HL-60/S4 treated with phorbol 12-myristate 13-acetate at 8.2 ng/mL for 4 days and 3 days (cell line): ENCODE measurements around the gene HMGCR.

Source experiments
- in situ Hi-C: fragments of 300-500 bp; cut with MboI; formaldehyde crosslinking; loops from 2 replicates; pipeline ENCODE4 v1.15.0; 2022; ENCODE audit warnings: low sequenced_read_pairs

Gene HMGCR

DNA sequence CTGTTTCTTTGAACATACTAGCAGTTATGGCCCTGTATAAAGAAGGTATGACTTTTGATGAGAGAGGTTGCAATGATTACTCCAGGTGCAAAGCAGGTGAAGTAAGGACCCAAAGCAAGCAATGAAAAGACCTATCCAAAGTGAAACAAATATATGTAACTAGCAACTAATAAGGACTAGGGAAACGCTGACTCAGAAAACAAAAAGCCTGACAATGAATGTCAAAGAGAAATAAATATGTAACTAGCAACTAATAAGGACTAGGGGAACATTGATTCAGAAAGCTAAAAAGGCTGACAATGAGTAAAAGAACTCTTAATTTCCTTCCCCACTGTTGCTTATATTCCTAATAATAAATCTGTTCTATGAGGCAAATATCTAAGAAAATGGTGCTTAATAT lies 43.1 kb downstream of the HMGCR start:
- in situ Hi-C loops, result no loop called here

GRCh38 chr5:75381456-75381855 lies 44.4 kb downstream of the HMGCR start:
- in situ Hi-C loops, result no loop called here

DNA sequence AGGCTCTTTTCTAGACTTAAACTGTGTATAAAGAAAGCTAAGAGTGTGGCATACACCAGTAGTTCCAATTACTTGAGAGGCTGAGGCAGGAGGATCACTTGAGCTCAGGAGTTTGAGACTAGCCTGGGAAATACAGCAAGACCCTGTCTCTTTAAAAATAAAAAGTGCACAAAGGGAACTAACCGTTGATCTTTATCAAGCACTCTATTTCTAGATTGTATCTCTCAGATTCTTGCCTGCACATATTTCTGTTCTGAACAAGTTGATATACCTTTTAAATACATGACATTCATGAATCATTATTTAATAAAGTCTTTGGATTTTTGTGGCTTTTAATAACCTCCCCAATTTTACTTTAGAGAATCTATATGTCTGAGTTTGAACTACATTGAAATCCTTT lies 47.2 kb downstream of the HMGCR start:
- in situ Hi-C loops, result no loop called here

DNA sequence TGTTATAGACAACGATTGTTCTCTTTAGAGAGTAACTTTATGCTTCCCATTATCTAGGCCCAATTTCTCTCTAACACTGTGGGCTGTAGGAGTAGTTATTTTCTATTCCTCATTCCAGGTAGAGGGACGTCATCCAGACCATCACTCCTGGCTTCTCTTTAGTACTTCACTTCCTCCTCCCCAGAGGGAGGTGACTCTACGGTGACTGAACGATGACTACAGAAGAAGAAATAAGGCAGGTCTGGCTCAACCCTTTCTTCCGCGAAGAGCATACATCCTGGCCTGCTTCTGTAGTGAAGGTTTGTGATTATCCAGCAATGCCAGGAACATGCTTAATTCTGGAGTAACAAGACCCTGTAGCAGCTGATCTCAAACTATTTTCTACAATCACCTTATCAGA lies 50.8 kb downstream of the HMGCR start:
- in situ Hi-C loops, result no loop called here

- in situ Hi-C loops, result no loop called here
These were observed 52.4 kb downstream of the HMGCR start for GRCh38 chr5:75389430-75389829.

- in situ Hi-C loops, result no loop called here
These were observed 58.3 kb downstream of the HMGCR start for GRCh38 chr5:75395277-75395676.

- in situ Hi-C loops, result no loop called here
These were observed 68.3 kb downstream of the HMGCR start for GRCh38 chr5:75405296-75405695.
